ENCODE results near the gene CENATAC.
A peak's percentile ranks its signal among the peaks of the same experiment; 100 is the strongest.

CENATAC gene

DNA sequence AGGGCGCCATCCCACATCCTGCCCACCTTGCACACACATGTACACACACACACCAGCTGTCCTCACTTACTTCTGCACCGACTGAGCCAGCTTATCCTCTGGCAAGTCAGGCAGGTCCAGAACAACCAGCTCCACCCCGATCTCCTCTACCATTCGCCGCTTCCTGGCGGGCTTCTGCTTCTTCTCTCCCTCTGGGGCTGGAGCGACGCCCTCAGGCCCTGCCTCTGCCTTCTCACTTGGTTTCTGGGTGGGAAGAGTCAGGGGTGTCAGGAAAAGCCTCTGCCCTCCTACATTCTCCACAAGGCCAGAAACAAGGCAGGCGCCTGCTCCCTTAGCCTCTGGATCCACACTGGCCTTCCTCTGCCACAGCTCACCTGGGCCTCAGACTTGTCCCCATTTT lies 50.7 kb downstream of the CENATAC start:
- TF ChIP-seq, protein P1, sequence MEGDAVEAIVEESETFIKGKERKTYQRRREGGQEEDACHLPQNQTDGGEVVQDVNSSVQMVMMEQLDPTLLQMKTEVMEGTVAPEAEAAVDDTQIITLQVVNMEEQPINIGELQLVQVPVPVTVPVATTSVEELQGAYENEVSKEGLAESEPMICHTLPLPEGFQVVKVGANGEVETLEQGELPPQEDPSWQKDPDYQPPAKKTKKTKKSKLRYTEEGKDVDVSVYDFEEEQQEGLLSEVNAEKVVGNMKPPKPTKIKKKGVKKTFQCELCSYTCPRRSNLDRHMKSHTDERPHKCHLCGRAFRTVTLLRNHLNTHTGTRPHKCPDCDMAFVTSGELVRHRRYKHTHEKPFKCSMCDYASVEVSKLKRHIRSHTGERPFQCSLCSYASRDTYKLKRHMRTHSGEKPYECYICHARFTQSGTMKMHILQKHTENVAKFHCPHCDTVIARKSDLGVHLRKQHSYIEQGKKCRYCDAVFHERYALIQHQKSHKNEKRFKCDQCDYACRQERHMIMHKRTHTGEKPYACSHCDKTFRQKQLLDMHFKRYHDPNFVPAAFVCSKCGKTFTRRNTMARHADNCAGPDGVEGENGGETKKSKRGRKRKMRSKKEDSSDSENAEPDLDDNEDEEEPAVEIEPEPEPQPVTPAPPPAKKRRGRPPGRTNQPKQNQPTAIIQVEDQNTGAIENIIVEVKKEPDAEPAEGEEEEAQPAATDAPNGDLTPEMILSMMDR (IDR thresholded peaks at IDR 0.05): no peak

DNA sequence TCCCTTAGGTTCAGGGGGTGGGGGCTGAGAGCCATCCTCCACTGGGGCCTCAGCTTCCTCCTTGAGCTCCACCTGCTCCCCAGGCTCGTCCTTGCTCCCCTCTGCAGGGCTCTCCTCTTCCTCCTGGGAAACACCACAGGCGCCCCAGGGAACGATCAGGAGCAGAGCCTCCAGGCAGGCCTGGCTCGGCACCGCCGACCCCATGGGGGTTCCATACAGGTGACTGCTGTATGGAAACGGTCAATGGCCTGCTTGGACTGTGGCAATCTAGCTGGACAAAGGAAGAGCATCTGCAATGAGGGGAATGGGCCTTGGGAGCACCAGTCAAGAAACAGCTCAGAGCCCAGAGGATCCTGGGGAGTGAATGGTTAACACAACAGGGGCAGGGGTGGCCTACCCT lies 51.1 kb downstream of the CENATAC start:
- TF ChIP-seq, protein P1 (IDR thresholded peaks at IDR 0.05): no peak

DNA sequence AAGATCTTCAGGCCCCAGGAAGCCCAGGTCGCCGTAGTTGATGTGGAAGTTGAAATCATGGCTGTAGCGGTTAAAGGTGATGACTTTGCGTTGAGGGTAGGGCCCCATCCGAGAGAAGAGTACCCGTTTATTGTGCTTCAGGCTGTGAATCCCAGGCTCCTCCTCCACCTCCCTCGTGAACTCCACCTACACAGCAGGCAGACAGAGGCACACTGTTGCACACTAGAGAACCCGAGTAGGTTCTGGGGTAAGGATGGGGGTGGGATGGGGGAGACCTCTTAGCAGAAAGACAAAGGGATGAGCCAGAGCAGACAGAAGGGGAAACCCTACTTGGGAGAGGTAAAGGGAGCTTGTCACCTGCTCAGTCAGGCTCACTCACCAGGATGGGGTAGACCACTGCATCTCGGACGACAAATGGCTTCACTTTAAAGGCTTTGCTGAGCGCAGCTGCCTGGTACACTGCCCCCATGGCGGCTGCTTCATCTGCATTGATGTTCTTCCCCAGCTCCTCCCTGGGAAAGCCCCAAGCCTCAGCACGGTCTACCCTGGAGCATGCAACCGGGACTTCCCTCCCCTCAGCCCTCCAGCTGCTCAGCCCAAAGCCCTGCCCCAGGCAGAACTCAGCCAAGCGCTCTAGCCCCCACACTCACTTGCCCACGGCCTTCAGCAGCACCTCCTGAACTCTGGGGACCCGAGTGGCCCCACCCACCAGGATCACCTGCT lies 53.7 kb downstream of the CENATAC start:
- TF ChIP-seq, protein P1 (IDR thresholded peaks at IDR 0.05): no peak

DNA sequence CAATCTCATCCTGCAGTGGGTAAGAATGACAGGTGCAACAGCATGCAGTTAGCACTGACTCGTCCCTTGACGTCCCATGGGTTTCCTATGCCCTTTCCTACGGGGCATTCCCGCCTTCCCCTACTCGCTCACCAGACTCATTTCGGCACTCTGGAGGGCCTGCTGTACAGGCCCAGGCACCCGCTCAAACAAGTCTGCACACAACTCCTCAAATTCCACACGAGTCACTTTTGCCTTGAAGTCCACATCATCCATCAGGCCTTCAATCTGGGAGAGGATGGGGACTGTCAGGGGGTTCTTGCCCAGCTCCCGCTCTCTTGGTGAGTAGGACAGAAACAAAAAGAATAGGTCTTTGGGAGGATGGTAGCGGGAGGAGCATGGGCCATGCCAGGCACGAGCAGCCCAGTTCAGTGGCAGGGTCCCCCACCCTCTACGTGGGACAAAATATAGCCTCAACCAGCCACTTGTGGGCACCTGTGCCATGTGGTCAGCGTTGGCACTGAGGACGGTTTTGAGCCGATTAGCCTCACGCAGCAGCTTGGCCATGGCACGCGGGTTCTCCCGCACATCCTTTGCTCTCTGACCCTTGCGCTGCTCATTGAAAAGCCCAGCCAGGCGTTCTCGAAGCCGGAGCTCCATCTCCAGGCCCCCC lies 54.4 kb downstream of the CENATAC start:
- TF ChIP-seq, protein P1 (IDR thresholded peaks at IDR 0.05): no peak

DNA sequence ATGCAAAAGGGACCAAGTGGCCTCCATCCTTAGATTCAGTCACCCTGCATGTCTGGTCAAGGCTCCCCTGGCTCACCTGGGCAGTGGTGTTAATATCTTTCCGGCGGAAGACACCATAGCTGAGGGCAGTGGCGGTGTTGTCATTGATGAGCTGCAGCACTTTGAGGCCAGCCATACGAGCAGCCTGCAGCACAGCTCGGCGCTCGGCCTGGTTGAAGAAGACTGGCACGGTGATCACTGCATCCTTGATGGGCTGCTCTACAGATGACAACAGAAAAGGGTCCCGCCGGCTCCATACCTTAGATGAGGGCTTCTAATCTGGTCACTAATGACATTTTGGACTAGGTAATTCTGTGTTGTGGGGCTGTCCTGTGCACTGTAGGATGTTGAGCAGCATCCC lies 56.5 kb downstream of the CENATAC start:
- TF ChIP-seq, protein P1 (IDR thresholded peaks at IDR 0.05): no peak

DNA sequence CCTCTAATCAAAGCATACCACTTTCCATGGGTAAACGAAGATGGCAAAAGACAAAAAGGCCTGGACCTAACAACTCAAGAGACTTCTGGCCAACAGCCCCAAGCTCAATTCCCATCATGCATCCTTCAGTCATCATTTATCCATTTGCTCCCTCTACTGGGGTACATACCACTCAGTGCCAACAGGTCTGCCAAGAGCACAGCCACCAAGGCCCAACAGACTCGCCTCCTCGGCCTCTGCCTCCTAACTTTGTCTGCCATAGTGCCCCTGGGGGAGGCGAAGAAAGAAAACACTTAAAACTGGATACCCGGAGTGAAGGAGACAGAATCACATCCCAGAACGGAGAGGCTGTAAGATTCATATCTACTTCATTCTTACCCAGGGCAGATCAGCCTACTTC lies 58.0 kb downstream of the CENATAC start:
- TF ChIP-seq, protein P1 (IDR thresholded peaks at IDR 0.05): peak; percentile 22; the same call in 1 of the 2 replicates

DNA sequence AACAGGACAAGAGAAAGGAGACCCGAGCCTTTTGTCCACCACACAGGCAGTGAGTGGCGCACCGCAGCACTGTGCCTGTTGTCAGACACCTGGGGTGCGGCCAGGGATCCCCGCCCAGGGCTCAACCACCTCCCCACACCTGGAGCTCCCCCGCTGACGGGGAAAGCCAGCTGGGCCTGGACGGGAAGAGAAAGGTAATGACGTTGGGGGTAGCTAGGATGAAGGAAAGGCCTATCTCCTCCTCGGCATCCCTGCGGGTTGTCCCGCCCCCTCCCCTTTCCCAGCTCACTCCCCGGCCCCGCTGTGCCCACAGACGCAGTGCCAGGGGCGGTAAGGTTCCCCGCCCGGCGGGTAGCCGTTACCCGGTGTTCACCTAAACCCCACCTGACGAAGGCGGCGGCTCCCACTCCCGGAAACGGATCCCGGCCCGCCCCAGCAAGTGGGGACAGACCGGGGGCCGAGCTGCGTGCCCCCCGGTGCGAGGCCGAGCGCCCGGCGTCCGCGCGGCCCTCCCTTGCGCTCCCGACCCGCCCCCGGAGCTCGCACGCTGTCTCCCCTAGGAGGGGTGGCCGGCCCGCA lies 58.6 kb downstream of the CENATAC start:
- TF ChIP-seq, protein P1 (IDR thresholded peaks at IDR 0.05): no peak; the same call in 1 of the 2 replicates

Measured in LNCAP (cell line).